D721Med (cell line): ENCODE results near the gene DDX21.
"Not testable (repeated sequence)": the region's sequence is repeated elsewhere in the genome, so short reads cannot be mapped to it uniquely, and the experiment has no call there.

ENCODE experiments used
- DNase-seq: peaks from one replicate; pipeline ENCODE4 v3.0.0; 2011; ENCODE audit warnings: low spot score; ENCODE audit not compliant: insufficient read length
- FAIRE-seq: peaks from 2 replicates; lab custom pipeline; 2011; peaks lifted over from hg19 to GRCh38; lab: Jason Lieb, UNC
- TF ChIP-seq, protein P1 (sequence below): IDR thresholded peaks from 2 replicates; pipeline ENCODE4 v1.5.1; 2012; ENCODE audit warnings: mild to moderate bottlenecking, control low read depth; ENCODE audit not compliant: insufficient read depth; ENCODE audit errors: missing control alignments

Gene DDX21

GRCh38 chr10:69010151-69010640 lies 54.2 kb downstream of the DDX21 start:
- no peak for FAIRE-seq
- no peak for DNase-seq
- TF ChIP-seq, protein P1, sequence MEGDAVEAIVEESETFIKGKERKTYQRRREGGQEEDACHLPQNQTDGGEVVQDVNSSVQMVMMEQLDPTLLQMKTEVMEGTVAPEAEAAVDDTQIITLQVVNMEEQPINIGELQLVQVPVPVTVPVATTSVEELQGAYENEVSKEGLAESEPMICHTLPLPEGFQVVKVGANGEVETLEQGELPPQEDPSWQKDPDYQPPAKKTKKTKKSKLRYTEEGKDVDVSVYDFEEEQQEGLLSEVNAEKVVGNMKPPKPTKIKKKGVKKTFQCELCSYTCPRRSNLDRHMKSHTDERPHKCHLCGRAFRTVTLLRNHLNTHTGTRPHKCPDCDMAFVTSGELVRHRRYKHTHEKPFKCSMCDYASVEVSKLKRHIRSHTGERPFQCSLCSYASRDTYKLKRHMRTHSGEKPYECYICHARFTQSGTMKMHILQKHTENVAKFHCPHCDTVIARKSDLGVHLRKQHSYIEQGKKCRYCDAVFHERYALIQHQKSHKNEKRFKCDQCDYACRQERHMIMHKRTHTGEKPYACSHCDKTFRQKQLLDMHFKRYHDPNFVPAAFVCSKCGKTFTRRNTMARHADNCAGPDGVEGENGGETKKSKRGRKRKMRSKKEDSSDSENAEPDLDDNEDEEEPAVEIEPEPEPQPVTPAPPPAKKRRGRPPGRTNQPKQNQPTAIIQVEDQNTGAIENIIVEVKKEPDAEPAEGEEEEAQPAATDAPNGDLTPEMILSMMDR = no peak

DNA sequence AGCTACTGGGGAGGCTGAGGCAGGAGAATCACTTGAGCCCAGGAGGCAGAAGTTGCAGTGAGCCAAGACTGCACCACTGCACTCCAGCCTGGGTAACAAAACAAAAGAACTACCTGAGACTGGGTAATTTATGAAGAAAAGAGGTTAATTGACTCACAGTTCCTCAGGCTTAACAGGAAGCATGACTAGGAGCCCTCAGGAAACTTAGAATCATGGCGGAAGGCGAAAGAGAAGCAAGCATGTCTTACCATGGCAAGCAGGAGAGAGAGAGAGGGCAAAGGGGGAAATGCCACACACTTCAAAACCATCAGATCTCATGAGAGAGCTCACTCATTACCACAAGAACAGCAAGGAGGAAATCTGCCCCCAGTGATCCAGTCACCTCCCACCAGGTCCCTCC lies 56.8 kb downstream of the DDX21 start:
- DNase-seq, FAIRE-seq: not testable (repeated sequence)

- TF ChIP-seq, protein P1 = no peak
- FAIRE-seq (no peak), DNase-seq (no peak)
These were observed 58.2 kb downstream of the DDX21 start for GRCh38 chr10:69014171-69014570.

DNA sequence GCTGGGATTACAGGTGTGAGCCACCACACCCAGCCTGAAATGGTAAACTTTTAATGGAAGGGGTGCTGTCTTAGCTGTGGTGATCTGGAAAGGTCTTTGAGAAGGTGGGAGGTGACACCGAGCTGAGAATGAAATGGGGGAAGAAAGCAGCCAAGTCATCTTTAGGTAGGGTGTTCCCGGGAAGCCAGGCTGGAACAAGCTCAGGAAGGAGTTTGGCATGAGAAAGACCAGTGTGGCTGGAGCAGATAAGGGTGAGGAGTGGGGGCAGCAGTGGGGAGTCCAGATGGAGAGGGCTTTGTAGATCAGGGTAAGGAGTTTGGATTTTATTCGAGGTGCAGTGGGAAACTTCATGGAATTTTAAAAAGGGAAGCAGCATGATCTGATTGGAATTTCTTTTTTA lies 62.6 kb downstream of the DDX21 start:
- TF ChIP-seq, protein P1 = no peak
- DNase-seq (no peak), FAIRE-seq (no peak)

GRCh38 chr10:69022611-69023010 lies 66.6 kb downstream of the DDX21 start:
- TF ChIP-seq, protein P1 = no peak
- no peak for FAIRE-seq
- DNase-seq = no peak

DNA sequence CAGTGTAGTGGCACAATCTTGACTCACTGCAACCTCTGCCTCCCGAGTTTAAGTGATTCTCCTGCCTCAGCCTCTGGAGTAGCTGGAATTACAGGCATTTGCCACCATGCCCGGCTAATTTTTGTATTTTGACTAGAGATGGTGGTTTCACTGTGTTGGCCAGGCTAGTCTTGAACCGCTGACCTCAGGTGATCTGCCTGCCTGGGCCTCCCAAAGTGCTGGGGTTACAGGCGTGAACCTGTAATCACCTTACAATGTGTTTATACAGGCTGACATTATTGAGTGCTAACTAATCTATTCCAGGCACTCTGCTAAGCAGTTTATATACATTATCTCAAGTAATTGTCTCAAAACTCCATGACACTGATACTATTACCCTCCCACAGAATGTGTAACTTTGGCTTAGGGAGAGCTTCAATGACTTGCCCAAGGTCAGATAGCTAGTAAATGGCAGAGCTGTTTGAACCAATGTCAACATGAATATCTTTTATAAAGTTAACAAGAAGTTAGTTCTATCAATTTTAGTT lies 69.5 kb downstream of the DDX21 start:
- TF ChIP-seq, protein P1 = no peak
- FAIRE-seq (no peak), DNase-seq (no peak)

DNA sequence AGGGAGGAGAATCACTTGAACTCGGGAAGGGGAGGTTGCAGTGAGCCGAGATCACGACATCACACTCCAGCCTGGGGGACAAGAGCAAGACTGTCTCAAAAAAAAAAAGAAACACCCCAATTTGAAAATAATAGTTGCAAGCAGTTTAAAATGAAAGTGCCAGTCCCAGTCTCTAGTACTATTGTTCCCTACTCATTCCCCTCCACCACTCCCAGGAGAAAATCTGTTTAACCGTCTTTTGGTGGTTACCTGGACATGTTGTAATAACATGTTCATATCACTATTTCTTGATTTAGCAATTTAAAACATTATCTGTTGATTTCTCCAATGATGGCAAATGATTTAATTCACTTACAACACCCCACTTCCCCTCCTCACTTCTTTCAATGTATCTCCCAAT lies 77.3 kb downstream of the DDX21 start:
- TF ChIP-seq, protein P1 = no peak
- no peak for DNase-seq

More for the DNA sequence above, 77.3 kb downstream of the DDX21 start:
- FAIRE-seq = no peak
